T follicular helper cell (primary cell): ENCODE measurements around the gene MOCS1.

ENCODE experiments used
- DNase-seq: peaks from one replicate; pipeline ENCODE4 v3.0.0-alpha.2; 2020; ENCODE audit warnings: low read depth

MOCS1 gene

GRCh38 chr6:39876111-39876510, 58.2 kb downstream of the MOCS1 start:
- no peak for DNase-seq

GRCh38 chr6:39873439-39873838, 60.8 kb downstream of the MOCS1 start:
- DNase-seq = no peak

GRCh38 chr6:39870950-39871349, 63.3 kb downstream of the MOCS1 start:
- no peak for DNase-seq

- DNase-seq = no peak
These were observed 66.7 kb downstream of the MOCS1 start for GRCh38 chr6:39867592-39867991.

GRCh38 chr6:39865011-39865888, 69.0 kb downstream of the MOCS1 start:
- peak; percentile 12 for DNase-seq

GRCh38 chr6:39861663-39862062, 72.6 kb downstream of the MOCS1 start:
- DNase-seq = no peak

GRCh38 chr6:39859025-39859424, 75.2 kb downstream of the MOCS1 start:
- no peak for DNase-seq

GRCh38 chr6:39855356-39855995, 78.8 kb downstream of the MOCS1 start:
- DNase-seq = no peak
